Skeletal muscle cell (primary cell): ENCODE data around the gene ITGBL1.

Experiments
- DNase-seq: peaks from one replicate; pipeline ENCODE4 v3.0.0-alpha.2; 2010; ENCODE audit warnings: low read depth
- H3K4me3 ChIP-seq: 2 replicates; pipeline ENCODE4 v1.5.1; 2011; ENCODE audit warnings: low read depth, mild to moderate bottlenecking, control low read depth, low read length, moderate library complexity

ITGBL1 gene

DNA sequence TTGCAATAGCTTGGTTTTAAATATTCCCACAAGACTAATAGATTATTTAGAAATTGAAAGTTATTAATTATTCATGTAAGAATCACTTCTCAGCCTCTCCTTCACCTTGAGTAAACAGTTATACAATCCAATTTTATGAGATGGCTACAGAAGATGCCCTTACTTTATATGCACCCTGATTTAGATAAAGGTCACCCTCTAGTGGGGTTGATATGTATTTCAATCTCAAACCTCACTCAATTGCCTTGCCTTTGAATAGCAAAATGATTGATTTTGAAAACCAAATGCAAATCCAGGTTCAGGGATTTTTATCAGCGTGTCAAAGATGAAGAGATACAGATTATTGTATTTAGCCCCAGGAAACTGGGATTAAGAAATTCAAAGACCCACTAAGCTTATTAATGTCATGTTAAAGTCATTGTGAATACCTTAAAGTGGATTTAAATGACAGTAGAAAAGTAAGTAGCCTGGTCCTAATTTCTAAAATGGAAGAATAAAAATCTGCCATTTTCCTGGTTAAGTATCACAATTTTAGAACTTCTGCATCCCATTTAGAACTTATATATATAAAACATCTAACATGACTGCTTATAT lies 305.1 kb downstream of the ITGBL1 start:
- peak; percentile 8 for DNase-seq
- H3K4me3 ChIP-seq = no peak overlapping the region

DNA sequence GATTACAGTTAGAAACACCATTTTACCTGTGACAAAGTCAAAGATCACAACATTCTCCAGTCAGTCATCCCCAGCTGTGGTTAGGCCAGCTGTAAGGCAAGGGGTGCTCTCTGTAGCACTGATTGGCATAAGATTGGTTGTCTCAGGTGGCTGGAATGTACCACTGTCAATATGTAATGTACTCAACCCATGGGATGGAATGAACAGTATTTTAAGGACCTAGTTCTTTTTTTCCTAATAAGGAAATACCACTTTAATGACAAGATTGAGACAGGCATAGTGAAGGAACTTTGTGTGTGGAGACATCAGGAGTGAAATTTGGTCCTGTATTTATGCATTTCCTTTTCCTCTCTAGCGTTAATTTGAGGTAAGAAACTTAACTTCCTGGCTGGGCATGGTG lies 310.7 kb downstream of the ITGBL1 start:
- DNase-seq = no peak

More for the DNA sequence above, 310.7 kb downstream of the ITGBL1 start:
- no peak overlapping the region for H3K4me3 ChIP-seq
